Stimulated activated CD4-positive, alpha-beta T cell treated with anti-CD3 and anti-CD28 coated beads, Interleukin-15, amount 100 ng/mL, for 48 hours (primary cell): ENCODE data around the gene IFT57.

Experiments
- DNase-seq, 2 donors: peaks; one replicate each; pipeline ENCODE4 v3.0.0-alpha.2; 2020; ENCODE audit warnings: low read depth in 2 of 2

The IFT57 gene

GRCh38 chr3:108125550-108126071 is 96.6 kb downstream of the IFT57 start:
- peak; percentile 29 to 47 for DNase-seq

DNA sequence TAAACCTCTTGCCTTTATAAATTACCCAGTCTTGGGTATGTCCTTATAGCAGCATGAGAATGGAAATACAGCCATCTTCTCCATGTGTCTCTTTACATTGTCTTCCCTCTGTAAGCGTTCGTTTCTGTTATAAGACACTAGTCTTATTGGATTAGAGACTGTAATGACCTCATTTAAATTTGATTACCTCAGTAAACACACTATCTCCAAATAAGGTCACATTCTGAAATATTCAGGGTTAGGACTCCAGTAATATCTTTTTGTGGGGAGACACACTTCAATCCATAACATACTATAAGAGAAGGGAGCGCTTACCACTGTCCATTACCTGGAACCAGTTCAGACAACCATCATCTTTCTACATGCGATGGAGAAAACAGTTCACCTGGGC is 97.1 kb downstream of the IFT57 start:
- DNase-seq, result no peak

GRCh38 chr3:108124337-108125152 is 97.7 kb downstream of the IFT57 start:
- peak; percentile 67 to 74 for DNase-seq

GRCh38 chr3:108123326-108123725 is 98.9 kb downstream of the IFT57 start:
- no peak for DNase-seq

DNA sequence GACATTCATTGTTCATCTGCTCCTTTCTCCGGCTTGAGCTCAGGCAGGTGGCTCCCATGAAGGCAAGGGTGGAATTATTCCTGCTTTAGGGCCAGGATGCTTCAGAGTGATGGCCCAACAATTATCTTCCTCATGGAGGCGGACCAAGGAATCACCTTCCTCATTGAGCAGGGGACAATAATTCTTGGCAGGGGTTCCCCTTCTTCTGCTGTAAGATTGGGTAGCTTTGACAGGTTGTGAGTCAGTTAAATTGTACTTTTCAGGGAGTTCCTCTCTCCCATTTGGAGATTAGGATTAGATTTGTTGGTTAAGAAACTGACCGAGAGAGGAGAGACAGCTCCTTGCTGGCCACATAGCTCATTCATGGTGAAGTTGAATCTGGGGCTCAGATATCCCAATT is 99.9 kb downstream of the IFT57 start:
- no peak for DNase-seq

GRCh38 chr3:108119398-108120104 is 102.7 kb downstream of the IFT57 start:
- DNase-seq, result no peak

GRCh38 chr3:108118038-108118768 is 104.0 kb downstream of the IFT57 start:
- no peak for DNase-seq

DNA sequence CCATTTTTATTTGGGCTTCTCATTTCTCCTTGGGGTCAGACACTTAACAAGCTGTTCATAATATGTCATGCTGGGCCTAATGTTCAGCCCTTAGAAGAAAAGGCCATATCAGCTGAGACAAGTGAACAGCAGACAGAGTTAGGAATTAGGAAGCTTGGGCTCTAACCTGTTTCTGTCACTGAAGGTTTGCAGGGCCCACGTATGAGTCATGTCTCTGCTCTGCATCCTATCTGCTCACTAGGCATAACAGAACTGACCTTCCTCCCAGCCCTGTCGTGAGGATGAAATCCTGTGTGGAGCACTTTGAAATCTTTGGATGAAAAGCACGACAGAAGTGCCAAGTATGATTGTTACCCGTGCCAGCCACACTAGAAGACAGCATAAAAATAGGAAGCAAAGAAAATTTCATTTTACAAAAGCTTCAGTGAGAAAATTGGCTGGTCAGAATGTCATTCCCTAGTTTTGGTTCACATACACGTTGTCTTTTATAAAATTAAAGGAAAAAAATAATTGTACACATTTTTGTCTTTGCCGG is 104.9 kb downstream of the IFT57 start:
- DNase-seq, result no peak

- no peak for DNase-seq
Measured at GRCh38 chr3:108114423-108115065, 107.7 kb downstream of the IFT57 start.

- no peak for DNase-seq
Measured at GRCh38 chr3:108113975-108114374, 108.2 kb downstream of the IFT57 start.

- no peak for DNase-seq
Measured at GRCh38 chr3:108110934-108111333, 111.3 kb downstream of the IFT57 start.
